GM12878 (cell line): Measurements from ENCODE around the gene DAAM1. TPM values are rescaled to one million over a fixed set of nuclear protein-coding genes. Genes with fewer than 3 reads are reported as not detected.

Experiments used
- ATAC-seq: fragments of 200-7000 bp; cut with Tn5 transposase; 3 replicates; pipeline ENCODE4 v1.9.1; 2020; ENCODE audit warnings: mild to moderate bottlenecking, moderate library complexity
- BruUV-seq: library from RNA; stranded (reverse); fragments of 400-500 nt; replicated peaks from 2 replicates; lab custom pipeline; 2021; lab: Mats Ljungman, UMichigan
- CTCF ChIA-PET: fragments of 300-600 bp; sonication (Branson Sonifier 250); formaldehyde crosslinking; extraction: SDS; loops from one replicate; lab custom pipeline; 2021; ENCODE audit warnings: inconsistent platforms; lab: Yijun Ruan, JAX
- POLR2A ChIA-PET: fragments of 350-600 bp; formaldehyde crosslinking; extraction: SDS; loops from one replicate; lab custom pipeline; 2021; ENCODE audit warnings: inconsistent platforms; lab: Charles Lee
- RAD21 ChIA-PET: fragments of 300-600 bp; sonication (Branson Sonifier 250); formaldehyde crosslinking; loops from one replicate; lab custom pipeline; 2023; ENCODE audit warnings: antibody characterized with exemption; ENCODE audit not compliant: unreplicated experiment; lab: Charles Lee
- SMC1A ChIA-PET: fragments of 300-600 bp; sonication (Branson Sonifier 250); formaldehyde crosslinking; loops from one replicate; lab custom pipeline; 2023; ENCODE audit not compliant: unreplicated experiment, uncharacterized antibody; lab: Charles Lee
- DNase-seq: peaks from one replicate; pipeline ENCODE4 v3.0.0-alpha.2; 2011; ENCODE audit warnings: low read depth, low spot score
- FAIRE-seq: peaks from 3 replicates; lab custom pipeline; 2011; peaks lifted over from hg19 to GRCh38; lab: Jason Lieb, UNC
- H2AFZ ChIP-seq: 2 replicates; pipeline ENCODE4 v1.6.0; 2011; ENCODE audit warnings: low read depth, low read length, control low read depth; ENCODE audit not compliant: control insufficient read depth
- H3K27ac ChIP-seq: 2 replicates; pipeline ENCODE4 v1.5.1; 2011; ENCODE audit warnings: control low read depth; ENCODE audit not compliant: control insufficient read depth, insufficient read depth
- H3K27me3 ChIP-seq, 2 experiments: replicated peaks in 1 of 2; 2 replicates each; pipeline versions ENCODE4 v1.6.0 to v1.6.1; 2011; ENCODE audit warnings: low read length in 1 of 2; ENCODE audit not compliant: control insufficient read depth in 2 of 2, insufficient read depth in 2 of 2
- H3K36me3 ChIP-seq, 2 experiments: 2 replicates each; pipeline ENCODE4 v1.5.1; 2011; ENCODE audit warnings: low read length in 1 of 2; ENCODE audit not compliant: control insufficient read depth in 2 of 2, insufficient read depth in 2 of 2
- H3K4me1 ChIP-seq: 2 replicates; pipeline ENCODE4 v1.6.1; 2011; ENCODE audit warnings: mild to moderate bottlenecking, low read length, moderate library complexity, mixed read lengths; ENCODE audit not compliant: control insufficient read depth, insufficient read depth
- H3K4me2 ChIP-seq: 2 replicates; pipeline ENCODE4 v1.6.0; 2011; ENCODE audit warnings: control low read depth; ENCODE audit not compliant: control insufficient read depth, insufficient read depth
- H3K4me3 ChIP-seq: fragments of 200-600 bp; sonication (generic); 2 replicates; pipeline ENCODE4 v1.5.1; 2016
- H3K79me2 ChIP-seq: 2 replicates; pipeline ENCODE4 v1.6.0; 2011; ENCODE audit warnings: low read length; ENCODE audit not compliant: control insufficient read depth, insufficient read depth
- H3K9ac ChIP-seq: 2 replicates; pipeline ENCODE4 v1.8.0; 2011; ENCODE audit warnings: low read length, control low read depth, mixed read lengths; ENCODE audit not compliant: control insufficient read depth, insufficient read depth
- H3K9me3 ChIP-seq: replicated peaks from 3 replicates; pipeline ENCODE4 v1.5.1; 2011; ENCODE audit warnings: mild to moderate bottlenecking, low read length; ENCODE audit not compliant: control insufficient read depth, insufficient read depth
- H4K20me1 ChIP-seq: 2 replicates; pipeline ENCODE4 v1.6.0; 2011; ENCODE audit not compliant: control insufficient read depth, insufficient read depth
- CBX5 ChIP-seq: sonication (generic); IDR thresholded peaks from 2 replicates; pipeline ENCODE4 v1.6.1; 2016; ENCODE audit warnings: low read depth, moderate library complexity, mild to moderate bottlenecking, inconsistent platforms
- CREM ChIP-seq: IDR thresholded peaks from 2 replicates; pipeline ENCODE4 v1.6.1; 2014; ENCODE audit warnings: antibody characterized with exemption, low read depth
- ESRRA ChIP-seq: IDR thresholded peaks from 2 replicates; pipeline ENCODE4 v1.6.1; 2012; ENCODE audit warnings: mild to moderate bottlenecking, low read length, improper control_type of control experiment
- NBN ChIP-seq: fragments of 450-650 bp; IDR thresholded peaks from 2 replicates; pipeline ENCODE4 v1.6.1; 2016
- NR2F1 ChIP-seq: fragments of 450-650 bp; conservative IDR thresholded peaks from 2 replicates; pipeline ENCODE4 v1.6.1; 2017; ENCODE audit warnings: mild to moderate bottlenecking
- RBBP5 ChIP-seq: fragments of 200-600 bp; sonication (generic); conservative IDR thresholded peaks from 2 replicates; pipeline ENCODE4 v1.6.1; 2016
- SUPT20H ChIP-seq: IDR thresholded peaks from 2 replicates; pipeline ENCODE4 v1.6.1; 2011; ENCODE audit warnings: low read depth, mild to moderate bottlenecking, low read length, moderate library complexity, borderline replicate concordance; ENCODE audit not compliant: control insufficient read depth
- TAF1 ChIP-seq: IDR thresholded peaks from 2 replicates; pipeline ENCODE4 v1.6.1; 2011; ENCODE audit warnings: mild to moderate bottlenecking, low read depth, low read length, borderline replicate concordance
- TCF3 ChIP-seq: IDR thresholded peaks from 2 replicates; pipeline ENCODE4 v1.6.1; 2012; ENCODE audit warnings: low read depth, mild to moderate bottlenecking, low read length, borderline replicate concordance; ENCODE audit not compliant: insufficient read depth
- ZNF384 ChIP-seq: IDR thresholded peaks from 2 replicates; pipeline ENCODE4 v1.6.1; 2012; ENCODE audit warnings: low read depth, mild to moderate bottlenecking, low read length, improper control_type of control experiment, borderline replicate concordance
- WGBS: methylation state at CpG from one replicate; pipeline ENCODE4 v1.1.6; 2016; ENCODE audit warnings: low lambda C conversion rate; ENCODE audit not compliant: insufficient replicate concordance, insufficient coverage; ENCODE audit errors: missing lambda C conversion rate; 5-methylcytosine and 5-hydroxymethylcytosine counted together
- in situ Hi-C: fragments of 300-500 bp; cut with MboI; formaldehyde crosslinking; loops from 9 replicates; pipeline ENCODE4 v1.14.3; 2018; ENCODE audit warnings: mixed read lengths
- intact Hi-C: fragments of 100-400 bp; cut with micrococcal nuclease; formaldehyde crosslinking; loops from one replicate; pipeline ENCODE4 v1.14.2; 2022; ENCODE audit not compliant: unreplicated experiment
- polyA plus RNA-seq, 11 experiments: library from polyadenylated mRNA; depleted of rRNA in 4 of 11; unstranded in 6 of 11; stranded (reverse) in 5 of 11; fragments of >200 nt; fragmentation: Nextera tagmentation in 4 of 11; fragmentation: Illumina TruSeq in 1 of 11; extraction: Ambion mirVana in 4 of 11; extraction: Trizol in 1 of 11; gene quantifications; 1 replicate in 1 of 11; 2 replicates in 10 of 11; pipeline versions ENCODE4 v1.2.1 to v1.2.3, GENCODE V29; 2011 to 2016; ENCODE audit warnings: inconsistent platforms in 2 of 11, missing spikeins in 2 of 11, low read depth in 1 of 11
- total RNA-seq, 4 experiments: library from RNA; depleted of rRNA in 3 of 4; stranded (reverse); fragments of >200 nt in 3 of 4; fragmentation: Illumina TruSeq in 1 of 4; extraction: Trizol in 1 of 4; gene quantifications; 2 replicates each; pipeline versions ENCODE4 v1.2.1 to v1.2.3, GENCODE V29; 2013 to 2021
- TF ChIP-seq, protein P1 (sequence below): fragments of 450-650 bp; IDR thresholded peaks from 2 replicates; pipeline ENCODE4 v1.6.1; 2017; ENCODE audit warnings: mild to moderate bottlenecking
- TF ChIP-seq, protein P2 (sequence below): fragments of 450-650 bp; IDR thresholded peaks from 2 replicates; pipeline ENCODE4 v1.6.1; 2017; ENCODE audit warnings: mild to moderate bottlenecking, low read depth, inconsistent platforms; ENCODE audit not compliant: poor library complexity, severe bottlenecking
- TF ChIP-seq, protein P3 (sequence below): IDR thresholded peaks from 2 replicates; pipeline ENCODE4 v1.6.1; 2011; ENCODE audit warnings: low read depth, mild to moderate bottlenecking, low read length, moderate library complexity, borderline replicate concordance; ENCODE audit errors: extremely low read depth
- TF ChIP-seq, protein P4 (sequence below): IDR thresholded peaks from 2 replicates; pipeline ENCODE4 v1.6.1; 2011; ENCODE audit warnings: borderline replicate concordance, low read depth, mild to moderate bottlenecking, moderate library complexity, mixed read lengths, low read length; ENCODE audit not compliant: insufficient read depth; ENCODE audit errors: extremely low read length

DAAM1 gene
- total and polyA plus RNA-seq, 10 of the 15 experiments (the other 5 are each of a cell fraction or from before 2014, with no cell fraction given): 13.8 to 32.4 (median 24.2) TPM

DNA sequence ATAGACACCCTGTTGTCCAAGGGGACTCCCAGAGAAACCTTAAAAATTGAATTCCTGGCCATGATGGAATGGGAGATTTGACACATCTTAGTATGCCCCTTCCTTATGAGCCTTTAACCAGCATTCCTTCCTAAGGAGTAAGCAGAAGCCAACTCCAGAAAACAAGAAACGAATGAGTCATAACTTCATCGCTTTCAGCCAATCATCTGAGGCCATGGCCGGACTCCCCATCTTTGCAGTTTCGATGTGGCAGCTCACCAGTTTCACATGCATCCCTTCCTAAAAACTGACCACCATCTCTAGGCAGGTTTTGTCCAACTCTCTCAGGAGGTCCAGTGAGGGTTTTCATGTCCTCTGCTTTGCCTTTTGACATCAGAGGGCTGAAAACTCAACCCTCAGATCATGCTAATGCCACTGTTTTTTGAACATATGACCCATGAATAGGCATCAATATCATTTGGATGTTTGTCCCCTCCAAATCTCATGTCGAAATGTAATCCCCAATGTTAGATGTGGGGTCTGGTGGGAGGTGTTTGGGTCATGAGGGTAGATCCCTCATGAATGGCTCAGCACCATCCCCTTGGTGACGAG lies 19.9 kb downstream of the DAAM1 start (continued):
- TF ChIP-seq, protein P1, sequence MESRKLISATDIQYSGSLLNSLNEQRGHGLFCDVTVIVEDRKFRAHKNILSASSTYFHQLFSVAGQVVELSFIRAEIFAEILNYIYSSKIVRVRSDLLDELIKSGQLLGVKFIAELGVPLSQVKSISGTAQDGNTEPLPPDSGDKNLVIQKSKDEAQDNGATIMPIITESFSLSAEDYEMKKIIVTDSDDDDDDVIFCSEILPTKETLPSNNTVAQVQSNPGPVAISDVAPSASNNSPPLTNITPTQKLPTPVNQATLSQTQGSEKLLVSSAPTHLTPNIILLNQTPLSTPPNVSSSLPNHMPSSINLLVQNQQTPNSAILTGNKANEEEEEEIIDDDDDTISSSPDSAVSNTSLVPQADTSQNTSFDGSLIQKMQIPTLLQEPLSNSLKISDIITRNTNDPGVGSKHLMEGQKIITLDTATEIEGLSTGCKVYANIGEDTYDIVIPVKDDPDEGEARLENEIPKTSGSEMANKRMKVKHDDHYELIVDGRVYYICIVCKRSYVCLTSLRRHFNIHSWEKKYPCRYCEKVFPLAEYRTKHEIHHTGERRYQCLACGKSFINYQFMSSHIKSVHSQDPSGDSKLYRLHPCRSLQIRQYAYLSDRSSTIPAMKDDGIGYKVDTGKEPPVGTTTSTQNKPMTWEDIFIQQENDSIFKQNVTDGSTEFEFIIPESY: no peak

- WGBS: 100% methylated on average over 1 of the region's 1 CpG
- no peak overlapping the region for H3K4me2 ChIP-seq
- ATAC-seq: no peak
- SMC1A ChIA-PET: interaction anchor here (1.0 to 3.7 kb wide), 7 partner anchors 10 to 66 kb away, joined by 3 to 19 read pairs (median 7); no protein-coding TSS in a partner anchor
- DNase-seq: no peak
- no peak overlapping the region for H2AFZ ChIP-seq
- peaks cover 10% of the 10 kb centered on the region for H3K4me1 ChIP-seq
- no peaks in the 10 kb centered on the region for H4K20me1 ChIP-seq
- H3K9me3 ChIP-seq: no peaks in the 10 kb centered on the region
- in situ Hi-C loops: no loop called here
- BruUV-seq: no TSS peak
- peaks cover 3% of the 10 kb centered on the region for H3K79me2 ChIP-seq
- RAD21 ChIA-PET: interaction anchor here (0.7 to 0.8 kb wide), 2 partner anchors 37 to 44 kb away, joined by 3 read pairs; no protein-coding TSS in a partner anchor
- H3K9ac ChIP-seq: no peak overlapping the region
- FAIRE-seq: no peak
- POLR2A ChIA-PET: interaction anchor here (1.4 kb wide), 1 partner anchor 15 kb away, joined by 3 read pairs; no protein-coding TSS in a partner anchor
- no peak overlapping the region for H3K4me3 ChIP-seq
- intact Hi-C loops: loop anchor here (2.0 kb wide), 1 partner anchor 36 kb away; no protein-coding TSS in a partner anchor
- no peak overlapping the region for H3K27ac ChIP-seq
- no peaks in the 10 kb centered on the region for H3K36me3 ChIP-seq
- no peaks in the 10 kb centered on the region for H3K27me3 ChIP-seq
- CTCF ChIA-PET: no interaction called here
- TF ChIP-seq, protein P2, sequence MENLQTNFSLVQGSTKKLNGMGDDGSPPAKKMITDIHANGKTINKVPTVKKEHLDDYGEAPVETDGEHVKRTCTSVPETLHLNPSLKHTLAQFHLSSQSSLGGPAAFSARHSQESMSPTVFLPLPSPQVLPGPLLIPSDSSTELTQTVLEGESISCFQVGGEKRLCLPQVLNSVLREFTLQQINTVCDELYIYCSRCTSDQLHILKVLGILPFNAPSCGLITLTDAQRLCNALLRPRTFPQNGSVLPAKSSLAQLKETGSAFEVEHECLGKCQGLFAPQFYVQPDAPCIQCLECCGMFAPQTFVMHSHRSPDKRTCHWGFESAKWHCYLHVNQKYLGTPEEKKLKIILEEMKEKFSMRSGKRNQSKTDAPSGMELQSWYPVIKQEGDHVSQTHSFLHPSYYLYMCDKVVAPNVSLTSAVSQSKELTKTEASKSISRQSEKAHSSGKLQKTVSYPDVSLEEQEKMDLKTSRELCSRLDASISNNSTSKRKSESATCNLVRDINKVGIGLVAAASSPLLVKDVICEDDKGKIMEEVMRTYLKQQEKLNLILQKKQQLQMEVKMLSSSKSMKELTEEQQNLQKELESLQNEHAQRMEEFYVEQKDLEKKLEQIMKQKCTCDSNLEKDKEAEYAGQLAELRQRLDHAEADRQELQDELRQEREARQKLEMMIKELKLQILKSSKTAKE: no peak
- TF ChIP-seq, protein P3, sequence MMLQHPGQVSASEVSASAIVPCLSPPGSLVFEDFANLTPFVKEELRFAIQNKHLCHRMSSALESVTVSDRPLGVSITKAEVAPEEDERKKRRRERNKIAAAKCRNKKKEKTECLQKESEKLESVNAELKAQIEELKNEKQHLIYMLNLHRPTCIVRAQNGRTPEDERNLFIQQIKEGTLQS: no peak
- TF ChIP-seq ESRRA (no peak), SUPT20H (no peak), CREM (no peak), TAF1 (no peak), NBN (no peak), NR2F1 (no peak), TCF3 (no peak), RBBP5 (no peak), CBX5 (no peak), ZNF384 (no peak)
- TF ChIP-seq, protein P4, sequence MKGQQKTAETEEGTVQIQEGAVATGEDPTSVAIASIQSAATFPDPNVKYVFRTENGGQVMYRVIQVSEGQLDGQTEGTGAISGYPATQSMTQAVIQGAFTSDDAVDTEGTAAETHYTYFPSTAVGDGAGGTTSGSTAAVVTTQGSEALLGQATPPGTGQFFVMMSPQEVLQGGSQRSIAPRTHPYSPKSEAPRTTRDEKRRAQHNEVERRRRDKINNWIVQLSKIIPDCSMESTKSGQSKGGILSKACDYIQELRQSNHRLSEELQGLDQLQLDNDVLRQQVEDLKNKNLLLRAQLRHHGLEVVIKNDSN: no peak
Measured at GRCh38 chr14:59208954-59209353, 20.5 kb downstream of the DAAM1 start.
